H9 (cell line): ENCODE data around the gene TMEM209. TPM values are rescaled to one million over a fixed set of nuclear protein-coding genes. Genes with fewer than 3 reads are reported as not detected.

Experiments
- DNase-seq: peaks from one replicate; pipeline ENCODE4 v3.0.0-alpha.2; 2017
- H2AFZ ChIP-seq: one replicate; pipeline ENCODE4 v1.6.1; 2013; ENCODE audit warnings: mild to moderate bottlenecking, low read length, control low read depth, moderate library complexity
- H2AK5ac ChIP-seq: 2 replicates; pipeline ENCODE4 v1.6.1; 2013; ENCODE audit warnings: low read length, control low read depth, mixed read lengths; ENCODE audit not compliant: insufficient read length
- H2BK120ac ChIP-seq: one replicate; pipeline ENCODE4 v1.6.1; 2013; ENCODE audit warnings: low read depth, mild to moderate bottlenecking, low read length, control low read depth, inconsistent platforms; ENCODE audit not compliant: poor library complexity, severe bottlenecking
- H2BK12ac ChIP-seq: 2 replicates; pipeline ENCODE4 v1.6.1; 2013; ENCODE audit warnings: low read length, control low read depth, mixed read lengths, low read depth; ENCODE audit not compliant: insufficient read length
- H2BK15ac ChIP-seq: 2 replicates; pipeline ENCODE4 v1.6.1; 2013; ENCODE audit warnings: low read depth, low read length, control low read depth
- H2BK20ac ChIP-seq: one replicate; pipeline ENCODE4 v1.6.1; 2013; ENCODE audit warnings: low read depth, mild to moderate bottlenecking, low read length, control low read depth, inconsistent platforms; ENCODE audit not compliant: poor library complexity, severe bottlenecking
- H2BK5ac ChIP-seq: 2 replicates; pipeline ENCODE4 v1.6.1; 2013; ENCODE audit warnings: low read length, control low read depth, mixed read lengths; ENCODE audit not compliant: insufficient read length
- H3K14ac ChIP-seq: 2 replicates; pipeline ENCODE4 v1.6.1; 2013; ENCODE audit warnings: low read length, control low read depth; ENCODE audit not compliant: insufficient read depth
- H3K18ac ChIP-seq: 2 replicates; pipeline ENCODE4 v1.6.1; 2013; ENCODE audit warnings: low read depth, mild to moderate bottlenecking, mixed read lengths, low read length, control low read depth; ENCODE audit not compliant: insufficient read length
- H3K23ac ChIP-seq: 2 replicates; pipeline ENCODE4 v1.6.1; 2013; ENCODE audit warnings: low read length, control low read depth, mixed read lengths, low read depth; ENCODE audit not compliant: insufficient read length
- H3K23me2 ChIP-seq: 2 replicates; pipeline ENCODE4 v1.6.1; 2013; ENCODE audit warnings: low read depth, mild to moderate bottlenecking, mixed read lengths, low read length, control low read depth; ENCODE audit not compliant: insufficient read length, poor library complexity, severe bottlenecking
- H3K27ac ChIP-seq: 2 replicates; pipeline ENCODE4 v1.5.1; 2013; ENCODE audit warnings: low read length, control low read depth, mixed read lengths, low read depth; ENCODE audit not compliant: insufficient read length
- H3K27me3 ChIP-seq: 2 replicates; pipeline ENCODE4 v1.6.1; 2013; ENCODE audit warnings: low read length, control low read depth, inconsistent platforms; ENCODE audit not compliant: insufficient read depth
- H3K4ac ChIP-seq: 2 replicates; pipeline ENCODE4 v1.6.1; 2013; ENCODE audit warnings: low read depth, mild to moderate bottlenecking, control low read depth, inconsistent platforms, low read length, moderate library complexity
- H3K4me1 ChIP-seq: 2 replicates; pipeline ENCODE4 v1.6.1; 2013; ENCODE audit warnings: low read length, control low read depth, inconsistent platforms; ENCODE audit not compliant: insufficient read depth
- H3K4me2 ChIP-seq: 2 replicates; pipeline ENCODE4 v1.6.1; 2013; ENCODE audit warnings: low read length, control low read depth, mixed read lengths; ENCODE audit not compliant: insufficient read length, insufficient read depth
- H3K56ac ChIP-seq: 2 replicates; pipeline ENCODE4 v1.6.1; 2013; ENCODE audit warnings: low read depth, mild to moderate bottlenecking, mixed read lengths, low read length, control low read depth; ENCODE audit not compliant: insufficient read length
- H3K79me1 ChIP-seq: 2 replicates; pipeline ENCODE4 v1.6.1; 2013; ENCODE audit warnings: low read depth, mild to moderate bottlenecking, moderate library complexity, low read length, control low read depth, inconsistent platforms; ENCODE audit not compliant: insufficient read depth, poor library complexity, severe bottlenecking
- H3K79me2 ChIP-seq: 2 replicates; pipeline ENCODE4 v1.6.1; 2013; ENCODE audit warnings: low read length, control low read depth, inconsistent platforms; ENCODE audit not compliant: insufficient read depth
- H3K9ac ChIP-seq: 2 replicates; pipeline ENCODE4 v1.6.1; 2013; ENCODE audit warnings: low read length, control low read depth, mixed read lengths; ENCODE audit not compliant: insufficient read length; ENCODE audit errors: extremely low read depth
- H3K9me3 ChIP-seq: one replicate; pipeline ENCODE4 v1.6.1; 2013; ENCODE audit warnings: low read depth, low read length, inconsistent platforms; ENCODE audit not compliant: control insufficient read depth
- H3T11ph ChIP-seq: one replicate; pipeline ENCODE4 v1.6.1; 2013; ENCODE audit warnings: mild to moderate bottlenecking, low read length, control low read depth, inconsistent platforms
- H4K20me1 ChIP-seq: one replicate; pipeline ENCODE4 v1.6.1; 2013; ENCODE audit not compliant: control insufficient read depth, insufficient read length, insufficient read depth
- H4K5ac ChIP-seq: 2 replicates; pipeline ENCODE4 v1.6.1; 2013; ENCODE audit warnings: low read depth, mild to moderate bottlenecking, mixed read lengths, low read length, control low read depth; ENCODE audit not compliant: insufficient read length
- H4K8ac ChIP-seq: replicated peaks from 2 replicates; pipeline ENCODE4 v1.6.1; 2013; ENCODE audit warnings: low read length, control low read depth, mixed read lengths, low read depth; ENCODE audit not compliant: insufficient read length
- H4K91ac ChIP-seq: 2 replicates; pipeline ENCODE4 v1.6.1; 2013; ENCODE audit warnings: low read depth, mild to moderate bottlenecking, moderate library complexity, mixed read lengths, low read length, control low read depth; ENCODE audit not compliant: insufficient read length
- H3K27ac Mint-ChIP-seq, 3 experiments: 2 replicates in 2 of 3; 3 replicates in 1 of 3; pipeline ENCODE4 v1.8.0; 2020 to 2021; ENCODE audit warnings: mixed read lengths in 3 of 3, mild to moderate bottlenecking in 1 of 3, moderate library complexity in 1 of 3
- H3K27me3 Mint-ChIP-seq: 2 replicates; pipeline ENCODE4 v1.8.0; 2021; ENCODE audit warnings: low read depth, mild to moderate bottlenecking, moderate library complexity, mixed read lengths
- H3K36me3 Mint-ChIP-seq, 3 experiments: 2 replicates in 2 of 3; 3 replicates in 1 of 3; pipeline ENCODE4 v1.8.0; 2020 to 2021; ENCODE audit warnings: low read depth in 3 of 3, mixed read lengths in 3 of 3; ENCODE audit not compliant: insufficient read depth in 1 of 3
- H3K4me1 Mint-ChIP-seq, 2 experiments: 2 replicates each; pipeline ENCODE4 v1.8.0; 2020; ENCODE audit warnings: mixed read lengths in 2 of 2
- H3K4me3 Mint-ChIP-seq, 2 experiments: 2 replicates in 1 of 2; 3 replicates in 1 of 2; pipeline ENCODE4 v1.8.0; 2020 to 2021; ENCODE audit warnings: mild to moderate bottlenecking in 2 of 2, mixed read lengths in 2 of 2, moderate library complexity in 1 of 2
- H3K9me3 Mint-ChIP-seq, 2 experiments: 2 replicates in 1 of 2; 3 replicates in 1 of 2; pipeline ENCODE4 v1.8.0; 2020; ENCODE audit warnings: mild to moderate bottlenecking in 2 of 2, mixed read lengths in 2 of 2, moderate library complexity in 1 of 2
- WGBS: extraction: QIAGEN DNeasy Blood & Tissue Kit; methylation state at CpG from one replicate; pipeline ENCODE4 v1.1.7; 2013; ENCODE audit warnings: missing lambda C conversion rate, low lambda C conversion rate, mixed read lengths; ENCODE audit not compliant: insufficient read length; ENCODE audit errors: extremely low coverage; 5-methylcytosine and 5-hydroxymethylcytosine counted together
- total RNA-seq: library from RNA; stranded (reverse); gene quantifications from 2 replicates; pipeline ENCODE4 v1.2.1, GENCODE V29; 2021
- TF ChIP-seq, protein P1 (sequence below): fragments of 200-600 bp; sonication (generic); conservative IDR thresholded peaks from 3 replicates; pipeline ENCODE4 v1.8.0; 2021; ENCODE audit warnings: antibody characterized with exemption, mild to moderate bottlenecking

Gene TMEM209
- total RNA-seq, 1 experiment from 2014 or later: 30.8 TPM

- H2AFZ ChIP-seq: no peak overlapping the region
- H3K4me1 Mint-ChIP-seq: no peaks in the 10 kb centered on the region
- H3K4me2 ChIP-seq: no peak overlapping the region
- no peak overlapping the region for H3K56ac ChIP-seq
- no peak overlapping the region for H3T11ph ChIP-seq
- TF ChIP-seq, protein P1, sequence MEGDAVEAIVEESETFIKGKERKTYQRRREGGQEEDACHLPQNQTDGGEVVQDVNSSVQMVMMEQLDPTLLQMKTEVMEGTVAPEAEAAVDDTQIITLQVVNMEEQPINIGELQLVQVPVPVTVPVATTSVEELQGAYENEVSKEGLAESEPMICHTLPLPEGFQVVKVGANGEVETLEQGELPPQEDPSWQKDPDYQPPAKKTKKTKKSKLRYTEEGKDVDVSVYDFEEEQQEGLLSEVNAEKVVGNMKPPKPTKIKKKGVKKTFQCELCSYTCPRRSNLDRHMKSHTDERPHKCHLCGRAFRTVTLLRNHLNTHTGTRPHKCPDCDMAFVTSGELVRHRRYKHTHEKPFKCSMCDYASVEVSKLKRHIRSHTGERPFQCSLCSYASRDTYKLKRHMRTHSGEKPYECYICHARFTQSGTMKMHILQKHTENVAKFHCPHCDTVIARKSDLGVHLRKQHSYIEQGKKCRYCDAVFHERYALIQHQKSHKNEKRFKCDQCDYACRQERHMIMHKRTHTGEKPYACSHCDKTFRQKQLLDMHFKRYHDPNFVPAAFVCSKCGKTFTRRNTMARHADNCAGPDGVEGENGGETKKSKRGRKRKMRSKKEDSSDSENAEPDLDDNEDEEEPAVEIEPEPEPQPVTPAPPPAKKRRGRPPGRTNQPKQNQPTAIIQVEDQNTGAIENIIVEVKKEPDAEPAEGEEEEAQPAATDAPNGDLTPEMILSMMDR: no peak
- no peaks in the 10 kb centered on the region for H3K27me3 Mint-ChIP-seq
- WGBS: no CpG with 5 or more reads among the region's 4 CpGs
- H3K14ac ChIP-seq: no peak overlapping the region
- H2BK20ac ChIP-seq: no peak overlapping the region
- no peak overlapping the region for H4K8ac ChIP-seq
- H4K20me1 ChIP-seq: no peaks in the 10 kb centered on the region
- no peak overlapping the region for H3K27ac ChIP-seq
- no peak overlapping the region for H2BK12ac ChIP-seq
- H3K4ac ChIP-seq: no peak overlapping the region
- H3K27me3 ChIP-seq: no peaks in the 10 kb centered on the region
- no peaks in the 10 kb centered on the region for H3K79me2 ChIP-seq
- H3K36me3 Mint-ChIP-seq: peaks cover 3 to 27% (median 20%) of the 10 kb centered on the region in 3 experiments; a peak in 5 of 7 replicates
- H3K9ac ChIP-seq: no peak overlapping the region
- no peaks in the 10 kb centered on the region for H3K79me1 ChIP-seq
- H3K18ac ChIP-seq: no peak overlapping the region
- no peaks in the 10 kb centered on the region for H3K9me3 Mint-ChIP-seq
- H2BK5ac ChIP-seq: no peak overlapping the region
- no peak for DNase-seq
- H4K91ac ChIP-seq: no peak overlapping the region
- no peak overlapping the region for H4K5ac ChIP-seq
- H3K23ac ChIP-seq: no peak overlapping the region
- H3K4me1 ChIP-seq: no peaks in the 10 kb centered on the region
- no peak overlapping the region for H2AK5ac ChIP-seq
- no peaks in the 10 kb centered on the region for H3K9me3 ChIP-seq
- H2BK15ac ChIP-seq: no peak overlapping the region
- no peaks in the 10 kb centered on the region for H3K23me2 ChIP-seq
- H3K4me3 Mint-ChIP-seq: no peak overlapping the region
- H2BK120ac ChIP-seq: no peak overlapping the region
- H3K27ac Mint-ChIP-seq: no peak overlapping the region
Observed at GRCh38 chr7:130118801-130119200, 86.4 kb downstream of the TMEM209 start.
